Fibroblast of gingiva (primary cell): ENCODE results near the gene ARHGEF12.

Source experiments
- DNase-seq: peaks from one replicate; pipeline ENCODE4 v3.0.0-alpha.2; 2011; ENCODE audit warnings: low read depth

ARHGEF12 gene

GRCh38 chr11:120388261-120388660 is 52.0 kb downstream of the ARHGEF12 start:
- no peak for DNase-seq

GRCh38 chr11:120389693-120390584 is 53.7 kb downstream of the ARHGEF12 start:
- no peak for DNase-seq

- DNase-seq, result no peak
Observed at GRCh38 chr11:120390585-120390922, 54.3 kb downstream of the ARHGEF12 start.

- DNase-seq, result no peak
Observed at GRCh38 chr11:120391292-120391691, 55.1 kb downstream of the ARHGEF12 start.

GRCh38 chr11:120391854-120392253 is 55.6 kb downstream of the ARHGEF12 start:
- DNase-seq, result peak; percentile 28

GRCh38 chr11:120392314-120392713 is 56.1 kb downstream of the ARHGEF12 start:
- peak; percentile 22 for DNase-seq

- DNase-seq, result no peak
Observed at GRCh38 chr11:120392793-120393192, 56.6 kb downstream of the ARHGEF12 start.

- DNase-seq, result no peak
Observed at GRCh38 chr11:120394119-120394518, 57.9 kb downstream of the ARHGEF12 start.

GRCh38 chr11:120395778-120396177 is 59.6 kb downstream of the ARHGEF12 start:
- DNase-seq, result no peak

- DNase-seq, result no peak
Observed at GRCh38 chr11:120398132-120398531, 61.9 kb downstream of the ARHGEF12 start.

GRCh38 chr11:120399307-120399706 is 63.1 kb downstream of the ARHGEF12 start:
- peak; percentile 9 for DNase-seq

- DNase-seq, result peak; percentile 93
Observed at GRCh38 chr11:120400564-120401364, 64.6 kb downstream of the ARHGEF12 start.

GRCh38 chr11:120401506-120401905 is 65.3 kb downstream of the ARHGEF12 start:
- no peak for DNase-seq

GRCh38 chr11:120403966-120404365 is 67.8 kb downstream of the ARHGEF12 start:
- DNase-seq, result no peak

- DNase-seq, result no peak
Observed at GRCh38 chr11:120404495-120404894, 68.3 kb downstream of the ARHGEF12 start.

- peak; percentile 16 for DNase-seq
Observed at GRCh38 chr11:120409655-120410054, 73.4 kb downstream of the ARHGEF12 start.

GRCh38 chr11:120410622-120411380 is 74.6 kb downstream of the ARHGEF12 start:
- DNase-seq, result no peak

GRCh38 chr11:120413480-120413879 is 77.3 kb downstream of the ARHGEF12 start:
- peak; percentile 7 for DNase-seq

GRCh38 chr11:120420572-120420971 is 84.4 kb downstream of the ARHGEF12 start:
- no peak for DNase-seq

GRCh38 chr11:120424185-120424969 is 88.2 kb downstream of the ARHGEF12 start:
- DNase-seq, result no peak

- no peak for DNase-seq
Observed at GRCh38 chr11:120424970-120425332, 88.7 kb downstream of the ARHGEF12 start.

- no peak for DNase-seq
Observed at GRCh38 chr11:120425527-120425926, 89.3 kb downstream of the ARHGEF12 start.
